GM21825 (cell line): ENCODE results near the gene RMI1.

Experiments used
- ATAC-seq: cut with Tn5 transposase; IDR thresholded peaks from one replicate; pipeline ENCODE4 v1.9.1; 2021; ENCODE audit warnings: mild to moderate bottlenecking, moderate library complexity; ENCODE audit not compliant: unreplicated experiment

RMI1 gene

GRCh38 chr9:83967073-83967472 is 13.5 kb upstream of the RMI1 start:
- no peak for ATAC-seq

GRCh38 chr9:83969602-83970001 is 11.0 kb upstream of the RMI1 start:
- ATAC-seq, result no peak

GRCh38 chr9:83971485-83971884 is 9.1 kb upstream of the RMI1 start:
- ATAC-seq, result no peak

- no peak for ATAC-seq
These were observed 8.3 kb upstream of the RMI1 start for GRCh38 chr9:83972286-83972685.

GRCh38 chr9:83975300-83975699 is 5.3 kb upstream of the RMI1 start:
- ATAC-seq, result no peak

GRCh38 chr9:83976372-83976771 is 4.2 kb upstream of the RMI1 start:
- no peak for ATAC-seq

- ATAC-seq, result no peak
These were observed 3.4 kb upstream of the RMI1 start for GRCh38 chr9:83977196-83977595.

GRCh38 chr9:83978992-83979811 is 1.4 kb upstream of the RMI1 start:
- peak; percentile 33 for ATAC-seq

- ATAC-seq, result peak; percentile 76
These were observed 702 bp upstream of the RMI1 start, which contains the start of gene HNRNPK for GRCh38 chr9:83979812-83980394. Gene HNRNPK (minus strand): TSS chr9:83980215. CDS start chr9:83978252, 1,963 bp downstream.

- no peak for ATAC-seq
These were observed 694 bp downstream of the RMI1 start for GRCh38 chr9:83981126-83981871.

- ATAC-seq, result peak; percentile 39
These were observed 5.6 kb downstream of the RMI1 start for GRCh38 chr9:83986195-83986594.

GRCh38 chr9:83986765-83987401 is 6.3 kb downstream of the RMI1 start:
- ATAC-seq, result no peak

- ATAC-seq, result no peak
These were observed 6.8 kb downstream of the RMI1 start for GRCh38 chr9:83987402-83987791.

GRCh38 chr9:83988411-83988810 is 7.8 kb downstream of the RMI1 start:
- ATAC-seq, result no peak

GRCh38 chr9:83991355-83991754 is 10.8 kb downstream of the RMI1 start:
- no peak for ATAC-seq

GRCh38 chr9:83992407-83992806 is 11.8 kb downstream of the RMI1 start:
- ATAC-seq, result no peak

- no peak for ATAC-seq
These were observed 12.3 kb downstream of the RMI1 start for GRCh38 chr9:83992901-83993300.

GRCh38 chr9:83996126-83996525 is 15.5 kb downstream of the RMI1 start:
- no peak for ATAC-seq

GRCh38 chr9:83999141-83999918 is 18.7 kb downstream of the RMI1 start:
- ATAC-seq, result no peak

- ATAC-seq, result no peak
These were observed 19.6 kb downstream of the RMI1 start for GRCh38 chr9:84000186-84000585.

- no peak for ATAC-seq
These were observed 21.0 kb downstream of the RMI1 start for GRCh38 chr9:84001621-84002020.
